Left renal cortex interstitium (tissue), 4 donors: ENCODE measurements around the gene PPP6R1. TPM values are rescaled to one million over a fixed set of nuclear protein-coding genes. Genes with fewer than 3 reads are reported as not detected.

Experiments used
- DNase-seq, 4 donors: peaks; one replicate each; pipeline ENCODE4 v3.0.0-alpha.2; 2013; ENCODE audit warnings: low read depth in 4 of 4, low spot score in 2 of 4, missing footprints in 1 of 4
- polyA plus RNA-seq, 4 donors: library from polyadenylated mRNA; unstranded; fragments of 120-200 nt; gene quantifications; one replicate each; pipeline ENCODE4 v1.2.1, GENCODE V29; 2013; ENCODE audit not compliant: insufficient read length in 4 of 4

The PPP6R1 gene
- polyA plus RNA-seq, 4 donors: 37.3 to 61.5 (median 51.1) TPM

DNA sequence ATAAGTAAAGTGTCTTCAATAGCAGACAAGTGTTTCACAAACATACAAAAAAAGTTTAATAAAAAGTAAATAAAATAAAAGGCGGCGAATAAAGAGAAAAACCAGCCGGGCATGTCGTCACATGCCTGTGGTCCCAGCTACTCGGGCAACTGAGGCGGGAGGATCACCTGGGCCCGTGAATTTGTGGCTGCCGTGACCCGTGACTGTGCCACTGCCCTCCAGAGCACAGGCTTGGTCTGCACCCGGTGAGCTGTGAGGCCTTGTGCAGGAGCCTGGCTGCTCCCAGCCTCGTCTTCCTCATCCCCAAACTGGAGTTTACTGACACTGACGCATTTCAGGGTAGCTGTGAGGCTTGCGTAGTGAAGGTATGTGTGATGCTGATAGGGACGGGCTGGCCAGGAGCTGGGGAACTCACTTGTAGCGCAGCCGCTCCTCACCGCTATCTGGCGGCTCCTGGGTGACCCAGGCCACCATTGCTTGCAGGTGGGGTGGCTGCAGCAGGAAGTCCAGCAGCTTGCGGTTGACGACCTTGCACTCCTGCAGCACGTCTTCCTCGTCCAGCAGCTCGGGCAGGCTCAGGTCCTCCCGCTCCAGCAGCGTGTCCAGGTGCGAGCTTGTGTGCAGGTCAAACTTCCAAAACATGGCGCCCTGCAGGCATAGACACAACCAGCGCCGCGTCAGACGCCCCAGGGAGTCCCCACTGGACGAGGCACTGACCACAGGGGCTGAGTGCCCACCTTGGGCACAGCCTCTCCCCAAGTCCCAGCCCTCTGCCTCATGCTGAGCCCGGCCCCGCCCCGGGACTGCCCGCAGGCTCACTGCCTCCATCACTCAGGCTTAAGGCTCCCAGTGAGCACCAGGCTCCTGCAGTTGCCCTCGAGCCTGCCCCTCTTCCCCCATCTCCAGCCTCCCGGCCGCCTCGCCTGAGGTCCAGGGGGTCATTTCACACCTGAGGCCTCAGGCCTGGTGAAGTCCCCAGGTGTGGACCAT, 12.1 kb downstream of the PPP6R1 start:
- DNase-seq: no peak

DNA sequence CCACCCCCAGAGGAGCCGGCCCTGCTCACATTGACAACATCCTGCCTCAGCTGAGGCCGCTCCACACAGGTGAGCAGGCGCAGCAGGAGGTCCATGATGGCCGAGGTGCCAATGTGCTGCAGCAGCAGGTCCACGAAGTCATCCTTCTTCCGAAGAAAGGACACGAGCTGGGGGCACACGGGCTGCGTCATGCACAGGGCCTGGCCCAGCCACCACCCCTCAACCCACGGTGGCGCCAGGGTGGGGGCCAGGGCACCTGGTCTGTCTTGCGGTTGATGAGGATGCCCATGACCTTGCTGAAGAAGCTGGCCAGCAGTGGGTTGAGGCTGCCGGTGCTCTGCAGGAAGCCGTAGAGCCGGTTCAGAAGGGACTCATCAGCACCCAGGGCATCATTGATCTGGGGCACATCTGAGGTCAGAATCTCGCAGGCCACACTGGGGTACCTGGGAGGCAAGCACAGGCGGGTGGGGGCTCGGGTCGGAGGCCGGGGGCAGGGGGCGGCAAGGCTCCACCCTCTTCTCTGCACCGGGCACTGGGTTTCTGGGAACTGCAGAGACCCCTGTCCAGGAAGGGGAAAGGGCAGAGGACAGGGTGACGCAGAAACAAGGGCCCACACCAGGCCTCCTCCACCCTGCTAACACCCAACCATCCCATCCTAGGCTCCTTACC, 13.4 kb downstream of the PPP6R1 start:
- no peak for DNase-seq

DNA sequence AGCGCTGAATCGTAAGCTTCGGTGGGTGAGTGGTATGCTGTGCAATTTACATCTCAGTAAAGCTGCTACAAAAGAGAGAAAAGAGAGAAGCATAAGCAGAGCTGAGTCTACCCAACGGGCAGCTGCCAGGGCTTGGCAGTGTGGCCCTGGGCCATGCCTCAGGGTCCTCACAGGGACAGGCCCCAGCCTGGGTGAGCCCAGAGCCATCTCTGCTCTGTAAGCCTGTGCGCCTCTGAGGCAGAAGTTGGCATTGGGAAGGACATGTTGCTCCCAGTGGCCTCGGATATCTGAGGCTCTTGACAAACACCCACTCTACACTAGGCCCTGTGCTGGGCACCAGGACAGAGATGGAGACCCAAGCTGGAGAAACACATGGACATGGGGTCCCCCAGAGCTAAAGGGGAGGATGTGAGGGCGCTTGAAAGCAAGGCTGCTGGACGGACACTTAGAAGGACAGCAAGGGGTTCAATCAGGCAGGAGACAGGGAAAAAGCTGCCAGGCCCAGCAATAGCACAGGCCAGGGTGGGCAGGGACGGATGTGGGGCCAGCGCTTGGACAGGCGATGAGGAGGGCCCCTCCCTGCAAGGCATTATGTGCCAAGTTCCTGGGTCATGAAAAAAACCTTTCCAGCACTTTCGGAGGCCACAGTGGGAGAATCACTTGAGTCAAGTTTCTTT, 14.7 kb downstream of the PPP6R1 start:
- DNase-seq: no peak

DNA sequence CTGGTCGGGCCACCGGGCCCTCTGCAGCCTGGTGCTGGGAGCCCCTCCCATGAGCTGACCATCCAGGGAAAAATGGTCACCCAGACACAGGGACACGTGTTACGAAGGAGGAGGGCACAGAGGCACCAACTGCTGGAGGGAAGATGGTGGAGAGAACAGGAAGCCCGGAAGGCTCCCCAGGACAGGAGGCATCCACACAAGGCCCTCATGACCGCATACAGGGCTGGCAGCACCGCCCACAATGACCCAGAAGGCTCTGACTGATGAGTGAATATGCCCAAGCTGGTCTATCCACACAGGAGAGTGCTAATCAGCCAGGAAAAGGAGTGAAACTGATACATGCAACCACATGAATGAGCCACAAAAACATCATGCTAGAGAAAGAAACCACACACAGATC, 16.3 kb downstream of the PPP6R1 start:
- no peak for DNase-seq

DNA sequence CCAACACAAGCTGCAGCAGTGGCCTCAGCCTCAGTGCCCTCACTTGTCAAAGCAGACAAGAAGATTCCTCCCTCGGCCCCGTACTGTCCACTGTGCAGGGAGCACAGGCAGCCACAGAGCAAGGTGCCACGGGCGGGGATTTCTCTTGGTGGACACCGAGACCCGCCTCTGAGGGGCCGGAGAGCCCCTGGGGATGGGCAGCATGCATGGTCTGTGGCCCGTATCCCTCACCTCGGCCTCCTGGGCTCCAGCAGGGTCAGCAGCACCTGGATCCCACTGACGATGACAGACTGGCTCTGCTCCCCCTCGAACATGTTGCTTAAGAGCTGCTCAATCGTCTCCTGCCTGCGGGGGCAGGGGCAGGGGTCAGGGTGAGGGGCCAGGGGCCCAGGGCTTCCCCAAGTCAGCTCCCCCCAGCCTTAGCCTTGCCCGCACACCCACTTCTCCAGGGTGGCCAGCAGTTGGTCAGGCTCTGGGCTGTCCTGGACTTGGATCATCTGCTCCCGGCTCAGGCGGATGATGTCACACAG, 16.8 kb downstream of the PPP6R1 start:
- no peak for DNase-seq

DNA sequence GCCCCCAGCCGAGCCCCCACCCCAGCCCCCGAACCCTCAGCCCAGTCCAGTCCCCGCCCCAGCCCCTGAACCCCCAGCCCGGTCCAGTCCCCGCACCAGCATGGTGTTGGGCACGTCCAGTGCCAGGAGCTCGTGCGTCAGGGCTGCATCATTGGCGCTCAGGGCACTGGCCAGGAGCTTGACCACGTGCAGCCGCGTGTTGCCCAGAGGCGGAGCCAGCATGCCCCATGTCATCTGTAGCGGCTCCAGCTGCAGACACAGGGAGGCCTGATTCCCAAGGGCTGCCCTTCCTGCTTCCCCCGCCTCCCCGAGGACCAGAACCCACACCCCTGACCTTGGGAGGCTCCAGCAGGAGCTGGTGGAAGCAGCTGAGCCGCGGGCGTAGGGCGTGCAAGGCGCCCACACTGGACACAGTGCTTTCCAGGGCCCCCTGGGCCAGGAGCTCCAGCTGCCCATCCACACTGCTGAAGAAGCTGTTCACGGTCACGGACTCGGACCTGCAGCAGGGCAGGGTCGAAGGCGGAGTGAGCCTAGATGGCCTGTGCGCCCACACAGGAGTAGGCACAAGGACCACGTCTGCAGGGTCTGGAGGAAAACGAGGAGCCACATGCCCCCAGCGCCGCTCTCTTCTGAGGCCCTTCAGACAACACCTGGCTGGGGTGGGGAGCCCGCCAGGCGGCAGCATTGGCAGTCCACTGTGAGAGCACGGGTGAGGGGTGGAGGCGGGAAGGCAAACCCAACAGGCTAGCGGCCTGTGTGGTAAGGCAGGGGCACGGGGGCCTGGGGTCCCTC, 17.5 kb downstream of the PPP6R1 start:
- no peak for DNase-seq

DNA sequence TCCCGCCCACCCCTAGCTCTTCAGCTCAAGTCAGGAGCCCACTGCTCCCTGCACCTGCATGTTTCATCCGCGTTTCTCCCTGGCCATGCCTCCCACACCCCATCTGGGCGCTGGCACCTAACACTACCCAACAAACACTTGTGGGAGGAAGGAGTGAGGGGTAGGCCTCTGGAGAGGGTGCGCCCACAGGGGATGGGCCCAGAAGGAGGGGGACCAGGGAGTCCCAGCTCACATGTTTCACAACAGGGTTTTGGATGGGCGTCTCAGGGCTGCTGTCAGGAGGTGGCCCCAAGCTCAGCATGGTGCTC, 18.1 kb downstream of the PPP6R1 start:
- no peak for DNase-seq

DNA sequence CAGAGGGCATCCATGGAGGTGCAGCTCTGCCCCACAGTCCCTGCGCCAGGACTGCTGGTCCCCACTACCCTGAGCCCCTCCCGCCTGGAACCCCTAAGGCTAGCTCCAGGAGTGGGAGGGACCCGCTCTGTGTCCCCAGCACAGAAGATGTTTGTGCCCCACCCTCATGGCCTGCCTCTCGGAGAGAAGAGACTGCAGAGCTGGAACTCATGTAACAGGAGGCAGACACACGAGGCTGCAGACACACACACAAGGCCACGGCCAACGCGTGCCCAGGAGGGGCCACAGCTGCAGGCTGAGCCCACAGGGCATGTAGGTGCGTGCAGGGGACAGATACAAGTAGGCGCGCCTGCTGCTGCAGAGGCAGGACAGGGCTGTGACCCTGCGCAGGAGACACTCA, 19.8 kb downstream of the PPP6R1 start:
- DNase-seq: no peak

DNA sequence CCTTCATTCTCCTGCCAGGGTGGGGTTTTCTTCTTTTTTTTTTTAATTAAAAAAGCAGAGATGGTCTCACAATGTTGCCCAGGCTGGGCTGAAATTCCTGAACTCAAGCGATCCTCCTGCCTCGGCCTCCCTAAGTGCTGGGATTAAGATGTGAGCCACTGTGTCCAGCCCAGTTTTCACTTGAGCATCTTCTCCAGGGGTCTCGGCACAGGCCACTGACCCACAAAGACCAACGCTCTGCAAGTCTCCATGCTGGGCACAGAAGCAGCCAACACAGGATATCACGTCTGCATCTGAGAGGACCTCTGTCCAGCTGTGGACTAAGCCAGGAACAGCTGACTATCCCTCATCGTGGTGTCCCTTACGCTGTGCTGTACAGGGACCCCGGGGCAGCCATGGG, 20.8 kb downstream of the PPP6R1 start:
- no peak for DNase-seq

DNA sequence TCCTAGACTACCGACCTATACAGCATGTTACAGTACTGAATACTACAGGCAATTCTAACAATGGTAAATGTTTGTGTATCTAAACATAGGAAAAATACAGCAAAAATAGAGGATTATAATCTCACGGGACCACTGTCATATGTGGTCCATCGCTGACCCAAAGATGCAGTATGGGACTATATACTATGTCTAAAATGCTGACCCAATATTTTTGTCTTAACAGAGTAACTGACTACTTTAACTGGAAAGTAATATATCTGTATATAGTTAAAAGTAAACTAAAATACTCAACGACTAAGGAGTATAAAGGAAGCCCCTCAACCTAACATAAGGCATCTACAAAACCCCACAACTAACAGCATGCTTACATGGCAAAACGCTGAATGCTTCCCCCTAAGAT, 25.8 kb downstream of the PPP6R1 start:
- DNase-seq: no peak

DNA sequence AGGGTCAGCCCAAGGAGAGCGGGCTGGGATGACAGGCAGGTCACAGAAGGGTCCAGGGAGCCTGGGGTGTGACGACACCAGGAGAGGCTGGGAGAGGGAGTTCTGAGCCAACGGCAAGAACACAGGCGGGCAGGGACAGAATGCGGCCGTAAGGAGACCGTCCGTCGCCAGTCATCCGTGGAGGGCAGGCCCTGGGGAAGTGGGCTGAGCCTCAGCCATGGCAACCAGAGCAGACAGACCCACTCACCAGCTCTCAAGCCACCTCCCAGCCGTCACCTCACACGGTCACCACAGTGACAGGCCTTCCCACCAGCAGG, 26.6 kb downstream of the PPP6R1 start:
- no peak for DNase-seq

DNA sequence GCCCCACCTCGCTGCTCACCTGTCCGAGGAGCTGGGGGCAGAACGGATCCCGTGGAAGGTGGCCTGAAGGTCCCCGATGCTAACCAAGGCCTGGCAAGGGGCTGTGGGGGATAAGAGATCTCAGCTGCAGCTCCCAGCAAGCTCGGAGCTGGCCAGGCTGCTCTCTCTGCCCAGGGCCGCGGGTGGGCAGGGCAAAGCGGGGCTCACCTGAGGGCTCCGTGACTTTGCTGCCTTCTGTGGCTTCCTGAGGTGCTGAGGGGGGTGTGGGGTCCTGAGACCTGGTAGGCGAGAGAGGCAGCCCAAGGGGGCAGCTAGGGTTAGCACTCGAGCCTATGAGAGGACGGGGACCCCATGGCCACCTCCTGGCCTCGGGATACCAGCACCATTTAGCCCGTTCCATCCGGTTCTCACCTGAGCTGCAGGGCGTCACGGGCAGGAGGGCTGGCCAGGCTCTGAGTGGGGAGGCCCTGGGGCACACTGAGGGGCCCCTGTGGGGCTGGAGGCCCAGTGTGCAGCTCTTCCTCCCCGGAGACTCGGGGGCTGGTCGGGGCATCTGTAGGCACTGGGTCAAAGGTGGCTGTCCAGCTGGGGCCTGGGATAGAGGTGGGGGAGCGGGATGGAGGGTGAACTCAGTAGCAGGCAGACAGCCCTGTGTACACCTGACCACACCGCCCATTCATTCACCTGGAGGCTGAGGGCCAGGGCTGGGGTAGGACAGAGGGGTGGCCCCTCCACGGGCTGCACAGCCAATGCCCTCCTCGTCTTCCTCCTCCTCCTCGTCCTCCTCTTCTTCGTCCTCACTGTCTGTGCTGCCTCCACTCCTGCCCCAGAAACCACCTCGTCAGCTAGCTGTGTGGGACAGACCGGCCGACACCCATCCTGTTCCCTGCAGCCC, 27.2 kb downstream of the PPP6R1 start:
- DNase-seq: no peak

DNA sequence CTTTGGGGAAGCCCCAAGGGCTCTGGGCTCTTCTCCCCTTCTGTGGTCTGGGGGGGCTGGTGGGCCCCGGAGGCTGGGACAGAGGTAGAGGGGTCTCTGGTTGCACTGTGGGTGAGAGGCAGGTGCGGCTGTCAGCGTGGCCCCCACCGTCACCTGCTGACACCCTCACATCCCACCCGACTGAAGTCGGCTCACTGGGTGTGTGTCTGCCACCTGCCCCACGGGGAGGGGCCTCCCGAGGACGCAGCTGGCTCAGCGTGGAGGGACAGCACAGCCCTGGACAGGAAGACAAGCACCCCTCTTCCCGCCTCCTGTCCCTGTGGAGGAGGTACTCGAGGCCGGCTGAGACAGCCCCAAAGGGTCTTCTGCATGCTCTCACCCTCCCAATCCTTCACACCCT, 28.0 kb downstream of the PPP6R1 start:
- no peak for DNase-seq

DNA sequence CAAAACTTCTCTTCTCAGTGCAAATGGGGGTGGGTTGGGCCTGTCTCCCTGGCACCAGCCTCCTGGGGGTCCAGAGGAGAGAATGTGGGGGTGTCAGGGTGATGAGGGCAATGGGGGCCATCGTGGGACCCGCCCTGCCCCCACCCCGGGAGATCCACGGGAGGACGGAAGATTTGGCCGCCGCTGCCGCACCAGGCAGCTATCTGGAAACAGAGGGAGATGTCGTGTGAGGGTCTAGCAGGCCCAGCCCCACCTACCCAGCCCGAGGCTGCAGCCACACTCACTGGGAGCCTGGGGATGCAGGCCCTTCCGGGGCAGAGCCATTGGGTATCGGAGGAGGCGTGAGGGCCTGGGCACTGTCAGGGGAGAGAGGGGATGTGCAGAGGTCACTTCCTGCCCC, 28.5 kb downstream of the PPP6R1 start:
- DNase-seq: no peak

DNA sequence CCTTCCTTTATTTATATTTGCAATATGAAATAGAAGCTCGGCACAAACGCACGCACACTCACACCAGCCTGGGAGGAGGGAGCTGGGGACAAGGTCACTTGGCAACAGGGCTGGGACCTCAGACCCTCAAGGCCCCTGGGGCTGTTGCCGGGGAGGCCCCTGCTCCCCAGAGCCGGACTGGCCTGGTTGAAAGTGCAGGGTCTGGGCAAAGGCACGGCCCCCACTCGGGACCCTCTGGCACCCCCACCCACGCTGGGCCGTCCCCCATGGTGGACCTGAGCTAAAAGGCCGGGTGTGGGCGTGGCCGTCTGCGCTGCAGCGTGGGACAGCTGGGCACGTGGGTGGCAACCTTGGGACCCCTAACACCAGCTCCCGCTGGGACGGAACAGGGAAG, 29.0 kb downstream of the PPP6R1 start:
- no peak for DNase-seq

DNA sequence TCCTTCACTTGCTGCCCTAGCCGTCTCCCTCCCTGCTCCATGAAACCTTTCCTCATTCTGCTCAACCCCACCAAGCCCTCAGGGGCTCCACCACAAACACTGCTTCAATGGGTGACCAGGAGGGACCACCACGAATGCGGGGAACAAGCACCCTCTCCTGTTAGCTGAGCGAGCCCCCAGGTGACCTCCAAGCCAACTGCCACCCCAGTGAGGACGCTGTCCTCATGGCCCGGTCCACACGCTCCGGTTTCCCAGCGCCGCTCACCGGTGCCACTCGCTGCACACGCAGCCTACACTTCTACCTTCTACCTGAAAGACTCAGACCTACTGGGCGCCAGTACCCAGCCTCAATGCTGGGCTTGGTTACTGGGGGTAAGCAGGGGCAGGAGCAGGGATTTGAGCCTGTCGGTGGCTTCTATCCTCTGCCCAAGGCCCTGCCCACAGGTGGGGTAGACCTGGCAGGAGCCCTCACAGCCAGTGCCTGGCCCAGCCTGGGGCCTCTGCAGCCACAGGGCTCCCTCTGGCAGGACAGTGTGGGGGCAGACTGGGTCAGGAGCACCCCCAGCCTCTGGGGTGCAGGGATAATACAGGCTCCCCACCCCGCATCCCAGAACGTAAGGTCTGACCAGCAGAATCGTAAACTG, 29.6 kb downstream of the PPP6R1 start:
- DNase-seq: no peak

DNA sequence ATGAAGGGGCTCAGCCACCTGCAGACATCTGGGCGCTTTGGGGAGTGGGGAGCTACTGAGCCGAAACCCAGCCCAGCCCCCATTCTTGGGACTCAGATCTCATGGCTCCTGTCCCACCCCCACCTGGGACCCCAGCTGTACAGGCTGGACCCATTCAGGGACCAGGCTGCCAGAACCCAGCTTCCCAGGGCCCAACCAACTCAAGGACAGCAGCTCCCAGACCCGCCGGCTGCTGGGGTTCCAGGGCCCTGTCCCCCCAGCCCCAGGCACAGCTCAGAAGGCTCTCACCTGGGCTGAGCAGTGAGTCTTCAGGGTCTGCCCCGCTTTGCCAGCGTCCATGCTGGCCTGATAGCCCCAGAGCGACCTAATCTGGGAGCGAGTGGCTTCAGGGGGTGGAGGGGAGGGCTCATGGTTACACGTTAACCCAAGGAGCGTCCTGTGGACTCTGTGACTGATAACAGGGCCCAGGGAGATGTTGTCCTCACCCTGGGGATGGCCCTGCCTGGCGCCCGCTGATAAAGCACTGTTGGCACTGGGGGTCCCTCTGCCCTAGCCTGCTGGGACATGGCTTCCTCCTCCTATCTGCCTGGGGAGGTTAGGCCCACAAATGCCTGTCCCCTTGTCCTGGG, 30.3 kb downstream of the PPP6R1 start, which contains the start of gene TMEM86B:
TMEM86B (minus strand) TSS at position 361 of the 629 bp plus-strand sequence; CDS start at position 339, 22 bp downstream.
- no peak for DNase-seq

DNA sequence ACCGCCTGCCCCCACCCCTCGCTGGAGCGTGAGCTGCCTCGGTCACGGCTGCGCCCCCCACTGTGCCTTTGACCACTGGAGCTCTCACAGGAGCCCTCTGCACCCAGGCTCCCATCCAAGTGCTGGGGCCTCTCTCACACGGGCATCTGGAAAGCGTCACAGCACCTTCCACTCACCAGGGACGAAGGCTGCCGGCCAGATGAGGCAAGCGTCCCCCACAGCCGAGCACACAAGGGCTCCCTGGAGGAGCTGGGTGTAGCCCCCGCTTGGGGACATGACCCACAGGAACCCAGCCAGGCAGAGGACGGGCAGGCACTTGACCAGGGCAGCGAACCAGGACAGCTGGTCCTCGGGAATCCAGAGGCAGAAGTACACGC, 30.8 kb downstream of the PPP6R1 start:
- no peak for DNase-seq
